OCI-LY1 (cell line): ENCODE measurements around the gene OR10R2.

Source experiments
- H2AFZ ChIP-seq: fragments of 200-600 bp; sonication (generic), shearing (Covaris generic); 2 replicates; pipeline ENCODE4 v1.6.0; 2014; ENCODE audit warnings: antibody characterized with exemption, mild to moderate bottlenecking, low read length
- H3F3A ChIP-seq: fragments of 200-600 bp; sonication (generic), shearing (Covaris generic); 2 replicates; pipeline ENCODE4 v1.6.0; 2014; ENCODE audit warnings: mild to moderate bottlenecking, antibody characterized with exemption, low read length, moderate library complexity; ENCODE audit not compliant: insufficient read depth
- H3K27ac ChIP-seq: fragments of 200-600 bp; sonication (generic); 2 replicates; pipeline ENCODE4 v1.5.1; 2014; ENCODE audit warnings: low read length, mixed run types, mild to moderate bottlenecking, low read depth; ENCODE audit not compliant: poor library complexity, severe bottlenecking
- H3K27me3 ChIP-seq: fragments of 200-600 bp; sonication (generic); 2 replicates; pipeline ENCODE4 v1.6.0; 2014; ENCODE audit warnings: antibody characterized with exemption, mild to moderate bottlenecking, low read length, moderate library complexity; ENCODE audit not compliant: insufficient read depth
- H3K36me3 ChIP-seq: fragments of 200-600 bp; sonication (generic); 2 replicates; pipeline ENCODE4 v1.6.1; 2014; ENCODE audit warnings: mild to moderate bottlenecking, antibody characterized with exemption, low read length, moderate library complexity, mixed read lengths; ENCODE audit not compliant: insufficient read depth
- H3K4me1 ChIP-seq: fragments of 200-600 bp; sonication (generic); 2 replicates; pipeline ENCODE4 v1.5.1; 2014; ENCODE audit warnings: mild to moderate bottlenecking, low read length, moderate library complexity; ENCODE audit not compliant: insufficient read depth, severe bottlenecking
- H3K4me2 ChIP-seq: fragments of 200-600 bp; sonication (generic), shearing (Covaris generic); 2 replicates; pipeline ENCODE4 v1.6.1; 2014; ENCODE audit warnings: low read length
- H3K4me3 ChIP-seq: fragments of 200-600 bp; sonication (generic); 2 replicates; pipeline ENCODE4 v1.5.1; 2014; ENCODE audit warnings: low read length, low read depth, mild to moderate bottlenecking, mixed read lengths; ENCODE audit not compliant: poor library complexity, severe bottlenecking
- H3K79me2 ChIP-seq: fragments of 200-600 bp; shearing (Covaris generic); 2 replicates; pipeline ENCODE4 v1.6.1; 2016; ENCODE audit warnings: mixed run types, low read length, mixed read lengths; ENCODE audit not compliant: insufficient read depth
- H3K9ac ChIP-seq: fragments of 200-600 bp; sonication (generic), shearing (Covaris generic); 2 replicates; pipeline ENCODE4 v1.6.1; 2014; ENCODE audit warnings: mild to moderate bottlenecking, low read length, mixed read lengths
- H3K9me2 ChIP-seq: fragments of 200-600 bp; sonication (generic), shearing (Covaris generic); 2 replicates; pipeline ENCODE4 v1.6.1; 2014; ENCODE audit warnings: low read depth, mild to moderate bottlenecking, low read length, mixed read lengths
- H3K9me3 ChIP-seq: fragments of 200-600 bp; shearing (Covaris generic); 2 replicates; pipeline ENCODE4 v1.6.1; 2014; ENCODE audit warnings: low read length, mixed read lengths
- H4K20me1 ChIP-seq: fragments of 200-600 bp; sonication (generic), shearing (Covaris generic); 2 replicates; pipeline ENCODE4 v1.6.0; 2016; ENCODE audit warnings: mild to moderate bottlenecking, low read length; ENCODE audit not compliant: insufficient read depth
- CTCF ChIP-seq: fragments of 200-600 bp; sonication (generic), shearing (Covaris generic); IDR thresholded peaks from 2 replicates; pipeline ENCODE4 v1.5.1; 2017; ENCODE audit warnings: mild to moderate bottlenecking, antibody characterized with exemption, low read length, moderate library complexity, mixed read lengths
- EZH2 ChIP-seq: fragments of 200-600 bp; sonication (generic), shearing (Covaris generic); IDR thresholded peaks from 2 replicates; pipeline ENCODE4 v1.8.0; 2017; ENCODE audit warnings: borderline replicate concordance, mixed run types, mild to moderate bottlenecking, antibody characterized with exemption, low read length, moderate library complexity, mixed read lengths

The OR10R2 gene

GRCh38 chr1:158507511-158507910, 35.5 kb downstream of the OR10R2 start:
- no peak for TF ChIP-seq EZH2
- Histone ChIP-seq H3K4me2 (no peak overlapping the region), H3K9ac (no peak overlapping the region), H3K27me3 (no peaks in the 10 kb centered on the region), H3F3A (no peaks in the 10 kb centered on the region), H3K36me3 (no peaks in the 10 kb centered on the region), H3K4me3 (no peak overlapping the region), H3K9me2 (no peaks in the 10 kb centered on the region), H4K20me1 (no peaks in the 10 kb centered on the region), H3K4me1 (no peaks in the 10 kb centered on the region), H3K9me3 (no peaks in the 10 kb centered on the region), H2AFZ (no peak overlapping the region), H3K27ac (no peak overlapping the region), H3K79me2 (no peaks in the 10 kb centered on the region)

GRCh38 chr1:158509471-158510156, 37.6 kb downstream of the OR10R2 start:
- H3K36me3 ChIP-seq = no peaks in the 10 kb centered on the region
- no peaks in the 10 kb centered on the region for H4K20me1 ChIP-seq
- H2AFZ ChIP-seq = no peak overlapping the region
- H3K9me3 ChIP-seq = no peaks in the 10 kb centered on the region
- no peaks in the 10 kb centered on the region for H3K79me2 ChIP-seq
- no peaks in the 10 kb centered on the region for H3F3A ChIP-seq
- TF ChIP-seq CTCF (no peak), EZH2 (no peak)
- no peak overlapping the region for H3K4me2 ChIP-seq
- no peak overlapping the region for H3K4me3 ChIP-seq
- no peak overlapping the region for H3K27ac ChIP-seq
- H3K27me3 ChIP-seq = no peaks in the 10 kb centered on the region
- no peak overlapping the region for H3K9ac ChIP-seq
- H3K9me2 ChIP-seq = no peaks in the 10 kb centered on the region
- H3K4me1 ChIP-seq = no peaks in the 10 kb centered on the region

- Histone ChIP-seq H2AFZ (no peak overlapping the region), H3K4me3 (no peak overlapping the region), H3K27me3 (no peaks in the 10 kb centered on the region), H3K36me3 (no peaks in the 10 kb centered on the region), H3K27ac (no peak overlapping the region), H3K9ac (no peak overlapping the region), H3K9me3 (no peaks in the 10 kb centered on the region), H3K9me2 (no peaks in the 10 kb centered on the region), H3K4me2 (no peak overlapping the region), H4K20me1 (no peaks in the 10 kb centered on the region), H3F3A (no peaks in the 10 kb centered on the region), H3K79me2 (no peaks in the 10 kb centered on the region), H3K4me1 (no peaks in the 10 kb centered on the region)
- TF ChIP-seq CTCF (no peak), EZH2 (no peak)
Measured at GRCh38 chr1:158516966-158517365, 44.9 kb downstream of the OR10R2 start.

- no peaks in the 10 kb centered on the region for H3F3A ChIP-seq
- H3K27ac ChIP-seq = no peak overlapping the region
- H3K36me3 ChIP-seq = no peaks in the 10 kb centered on the region
- no peaks in the 10 kb centered on the region for H4K20me1 ChIP-seq
- H3K9me3 ChIP-seq = no peaks in the 10 kb centered on the region
- no peak overlapping the region for H3K4me2 ChIP-seq
- no peaks in the 10 kb centered on the region for H3K79me2 ChIP-seq
- TF ChIP-seq EZH2 (no peak), CTCF (no peak)
- no peak overlapping the region for H2AFZ ChIP-seq
- H3K4me3 ChIP-seq = no peak overlapping the region
- H3K9me2 ChIP-seq = no peaks in the 10 kb centered on the region
- H3K27me3 ChIP-seq = no peaks in the 10 kb centered on the region
- no peak overlapping the region for H3K9ac ChIP-seq
- H3K4me1 ChIP-seq = no peaks in the 10 kb centered on the region
Measured at GRCh38 chr1:158520021-158520420, 48.0 kb downstream of the OR10R2 start.
